OCI-LY1 (cell line): ENCODE measurements around the gene MAPK1.

ENCODE experiments used
- CTCF ChIP-seq: fragments of 200-600 bp; sonication (generic), shearing (Covaris generic); IDR thresholded peaks from 2 replicates; pipeline ENCODE4 v1.5.1; 2017; ENCODE audit warnings: mild to moderate bottlenecking, antibody characterized with exemption, low read length, moderate library complexity, mixed read lengths
- EZH2 ChIP-seq: fragments of 200-600 bp; sonication (generic), shearing (Covaris generic); IDR thresholded peaks from 2 replicates; pipeline ENCODE4 v1.8.0; 2017; ENCODE audit warnings: borderline replicate concordance, mixed run types, mild to moderate bottlenecking, antibody characterized with exemption, low read length, moderate library complexity, mixed read lengths

GRCh38 chr22:21807544-21808529, 59.6 kb downstream of the MAPK1 start:
- TF ChIP-seq CTCF (no peak), EZH2 (no peak)
